ENCODE measurements around the gene COL5A3. TPM values are rescaled to one million over a fixed set of nuclear protein-coding genes. Genes with fewer than 3 reads are reported as not detected.

Gene COL5A3
- total RNA-seq, 1 experiment from 2014 or later = 0.26 TPM

DNA sequence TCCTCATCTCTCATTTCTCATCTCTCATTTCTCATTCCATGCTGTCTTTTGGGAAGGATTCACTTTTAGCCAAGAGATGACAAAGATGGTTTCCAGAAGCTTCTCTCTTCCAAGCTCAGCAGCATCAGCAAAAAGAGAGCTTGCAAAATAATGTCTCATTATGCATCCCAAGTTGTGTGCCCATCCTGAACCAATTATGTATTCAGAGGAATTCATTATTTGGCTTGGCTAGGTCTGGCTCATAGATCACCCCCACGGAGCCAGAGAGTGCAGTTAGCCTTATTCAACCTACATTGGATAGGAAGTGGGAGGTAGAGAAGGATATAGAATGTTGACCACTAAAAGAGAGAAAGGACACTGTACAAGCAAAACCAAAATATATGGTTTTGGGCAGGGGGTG is 68.6 kb downstream of the COL5A3 start:
- Mint-ChIP-seq H3K36me3 (ENCODE audit: insufficient read depth, unreplicated experiment) (peaks cover 6% of the 10 kb centered on the region), H3K27ac (ENCODE audit: unreplicated experiment) (no peak overlapping the region), H3K27me3 (ENCODE audit: unreplicated experiment) (peaks cover 49% of the 10 kb centered on the region), H3K9me3 (ENCODE audit: low read depth, unreplicated experiment) (no peaks in the 10 kb centered on the region), H3K4me3 (ENCODE audit: low read depth, unreplicated experiment) (no peak overlapping the region), H3K4me1 (ENCODE audit: low read depth, unreplicated experiment) (peaks cover 10% of the 10 kb centered on the region)
- no TSS peak for BruUV-seq (replicated peaks)
- CTCF ChIA-PET = no interaction called here
- intact Hi-C loops (cut with micrococcal nuclease; ENCODE audit: unreplicated experiment) = no loop called here
- no peak for DNase-seq
- TF ChIP-seq, protein P1, sequence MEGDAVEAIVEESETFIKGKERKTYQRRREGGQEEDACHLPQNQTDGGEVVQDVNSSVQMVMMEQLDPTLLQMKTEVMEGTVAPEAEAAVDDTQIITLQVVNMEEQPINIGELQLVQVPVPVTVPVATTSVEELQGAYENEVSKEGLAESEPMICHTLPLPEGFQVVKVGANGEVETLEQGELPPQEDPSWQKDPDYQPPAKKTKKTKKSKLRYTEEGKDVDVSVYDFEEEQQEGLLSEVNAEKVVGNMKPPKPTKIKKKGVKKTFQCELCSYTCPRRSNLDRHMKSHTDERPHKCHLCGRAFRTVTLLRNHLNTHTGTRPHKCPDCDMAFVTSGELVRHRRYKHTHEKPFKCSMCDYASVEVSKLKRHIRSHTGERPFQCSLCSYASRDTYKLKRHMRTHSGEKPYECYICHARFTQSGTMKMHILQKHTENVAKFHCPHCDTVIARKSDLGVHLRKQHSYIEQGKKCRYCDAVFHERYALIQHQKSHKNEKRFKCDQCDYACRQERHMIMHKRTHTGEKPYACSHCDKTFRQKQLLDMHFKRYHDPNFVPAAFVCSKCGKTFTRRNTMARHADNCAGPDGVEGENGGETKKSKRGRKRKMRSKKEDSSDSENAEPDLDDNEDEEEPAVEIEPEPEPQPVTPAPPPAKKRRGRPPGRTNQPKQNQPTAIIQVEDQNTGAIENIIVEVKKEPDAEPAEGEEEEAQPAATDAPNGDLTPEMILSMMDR (IDR thresholded peaks at IDR 0.05; ENCODE audit: unreplicated experiment) = no peak

DNA sequence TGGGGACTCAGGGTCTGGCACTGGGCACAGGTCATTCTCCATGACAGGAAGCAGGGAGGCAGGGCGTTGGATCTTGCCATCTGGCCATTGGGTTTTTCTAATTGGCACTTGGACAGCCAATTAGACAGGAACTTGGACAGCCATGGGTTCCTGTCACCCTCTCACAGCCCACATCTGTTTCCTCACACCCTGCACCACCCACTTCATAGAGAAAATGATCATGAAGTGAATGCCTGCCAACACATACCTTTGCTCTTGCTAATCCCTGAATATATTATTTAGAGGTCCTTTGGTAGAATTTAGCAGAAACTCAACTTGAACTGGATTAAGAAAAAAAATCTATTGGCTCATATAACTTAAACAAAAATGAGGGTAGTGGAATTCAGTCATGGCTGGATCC is 69.1 kb downstream of the COL5A3 start:
- no peak for DNase-seq
- CTCF ChIA-PET = no interaction called here
- intact Hi-C loops (cut with micrococcal nuclease; ENCODE audit: unreplicated experiment) = no loop called here
- Mint-ChIP-seq H3K27me3 (ENCODE audit: unreplicated experiment) (peaks cover 49% of the 10 kb centered on the region), H3K4me1 (ENCODE audit: low read depth, unreplicated experiment) (peaks cover 10% of the 10 kb centered on the region), H3K9me3 (ENCODE audit: low read depth, unreplicated experiment) (no peaks in the 10 kb centered on the region), H3K4me3 (ENCODE audit: low read depth, unreplicated experiment) (no peak overlapping the region), H3K36me3 (ENCODE audit: insufficient read depth, unreplicated experiment) (peaks cover 6% of the 10 kb centered on the region), H3K27ac (ENCODE audit: unreplicated experiment) (no peak overlapping the region)
- BruUV-seq (replicated peaks) = no TSS peak
- TF ChIP-seq, protein P1 (IDR thresholded peaks at IDR 0.05; ENCODE audit: unreplicated experiment) = no peak

DNA sequence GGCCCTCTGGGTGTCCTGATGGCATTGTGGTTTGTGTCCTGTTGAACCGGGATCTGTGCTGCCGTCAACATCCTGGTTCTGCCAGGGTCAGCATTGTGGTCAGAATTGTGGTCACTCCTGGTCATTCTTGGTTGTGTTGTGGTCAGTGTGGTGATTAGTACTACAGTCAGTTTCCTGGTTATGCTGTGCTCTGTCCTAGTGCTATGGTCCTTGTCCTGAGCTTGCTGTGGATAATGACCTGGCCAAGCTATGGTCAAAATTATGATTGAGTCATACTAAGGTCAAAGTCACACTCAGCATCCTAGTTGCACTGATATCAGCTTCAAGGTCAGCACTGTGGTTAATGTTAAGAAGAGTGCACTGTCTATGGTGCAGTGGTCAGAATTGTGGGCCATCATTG is 69.5 kb downstream of the COL5A3 start:
- CTCF ChIA-PET = no interaction called here
- H3K36me3 Mint-ChIP-seq (ENCODE audit: insufficient read depth, unreplicated experiment) = peaks cover 8% of the 10 kb centered on the region
- intact Hi-C loops (cut with micrococcal nuclease; ENCODE audit: unreplicated experiment) = no loop called here
- H3K4me1 Mint-ChIP-seq (ENCODE audit: low read depth, unreplicated experiment) = peaks cover 10% of the 10 kb centered on the region
- no peaks in the 10 kb centered on the region for H3K9me3 Mint-ChIP-seq (ENCODE audit: low read depth, unreplicated experiment)
- DNase-seq = peak; percentile 24
- H3K4me3 Mint-ChIP-seq (ENCODE audit: low read depth, unreplicated experiment) = no peak overlapping the region
- no TSS peak for BruUV-seq (replicated peaks)
- peaks cover 53% of the 10 kb centered on the region for H3K27me3 Mint-ChIP-seq (ENCODE audit: unreplicated experiment)
- H3K27ac Mint-ChIP-seq (ENCODE audit: unreplicated experiment) = no peak overlapping the region
- TF ChIP-seq, protein P1 (IDR thresholded peaks at IDR 0.05; ENCODE audit: unreplicated experiment) = no peak

DNA sequence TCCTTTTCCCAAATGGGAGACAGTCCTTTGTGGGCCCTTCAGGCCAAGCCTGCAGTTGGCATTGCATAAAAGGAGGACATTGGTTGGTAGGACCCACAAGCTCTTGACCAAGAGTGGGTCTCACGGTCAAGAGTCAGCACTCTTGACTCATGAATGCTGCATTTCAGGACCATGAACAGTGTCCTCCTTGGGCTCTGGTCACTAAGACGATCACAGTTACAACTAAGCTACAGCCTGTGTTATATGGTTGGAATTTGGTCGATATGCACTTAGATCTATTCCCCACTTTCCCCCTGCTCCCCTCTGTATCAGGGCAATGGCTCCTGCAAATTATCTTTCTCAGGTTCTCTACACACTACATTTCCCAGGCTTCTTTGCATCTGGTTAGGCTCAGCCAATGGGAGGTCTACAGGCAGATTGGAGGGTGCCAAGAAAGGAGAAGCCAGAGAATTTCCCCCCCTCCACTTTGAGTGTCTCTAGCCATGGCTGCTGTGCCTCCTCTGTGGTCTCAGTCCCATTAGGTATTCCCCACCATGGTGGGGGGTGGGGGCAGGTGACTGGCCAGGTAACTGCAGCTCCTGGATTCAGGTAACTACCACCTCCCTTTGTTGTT is 70.9 kb downstream of the COL5A3 start:
- BruUV-seq (replicated peaks) = no TSS peak
- H3K4me1 Mint-ChIP-seq (ENCODE audit: low read depth, unreplicated experiment) = no peaks in the 10 kb centered on the region
- peaks cover 53% of the 10 kb centered on the region for H3K27me3 Mint-ChIP-seq (ENCODE audit: unreplicated experiment)
- CTCF ChIA-PET = interaction anchor here (0.6 to 0.7 kb wide), 2 partner anchors 57 to 62 kb away, joined by 3 read pairs; no protein-coding TSS in a partner anchor
- no peak overlapping the region for H3K27ac Mint-ChIP-seq (ENCODE audit: unreplicated experiment)
- TF ChIP-seq, protein P1 (IDR thresholded peaks at IDR 0.05; ENCODE audit: unreplicated experiment) = no peak
- H3K9me3 Mint-ChIP-seq (ENCODE audit: low read depth, unreplicated experiment) = no peaks in the 10 kb centered on the region
- no peak overlapping the region for H3K4me3 Mint-ChIP-seq (ENCODE audit: low read depth, unreplicated experiment)
- H3K36me3 Mint-ChIP-seq (ENCODE audit: insufficient read depth, unreplicated experiment) = peaks cover 17% of the 10 kb centered on the region
- DNase-seq = no peak
- intact Hi-C loops (cut with micrococcal nuclease; ENCODE audit: unreplicated experiment) = loop anchor here (10.0 kb wide), 1 partner anchor 445 kb away; the partner anchor contains the start of gene TYK2
